GM23248 (cell line): ENCODE results near the gene DNAH9. TPM values are rescaled to one million over a fixed set of nuclear protein-coding genes. Genes with fewer than 3 reads are reported as not detected.

Experiments
- DNase-seq: peaks from one replicate; pipeline ENCODE4 v3.0.0-alpha.2; 2015
- H2AFZ ChIP-seq: fragments of 200-600 bp; sonication (generic); 2 replicates; pipeline ENCODE4 v1.6.1; 2016; ENCODE audit warnings: antibody characterized with exemption
- H3F3A ChIP-seq: fragments of 200-600 bp; sonication (generic); 2 replicates; pipeline ENCODE4 v1.6.1; 2016; ENCODE audit warnings: mild to moderate bottlenecking, antibody characterized with exemption, mixed run types; ENCODE audit not compliant: insufficient read depth
- H3K27ac ChIP-seq: fragments of 200-600 bp; sonication (generic); 2 replicates; pipeline ENCODE4 v1.5.1; 2016; ENCODE audit warnings: mild to moderate bottlenecking
- H3K27me3 ChIP-seq: fragments of 200-600 bp; sonication (generic); replicated peaks from 2 replicates; pipeline ENCODE4 v1.6.1; 2016; ENCODE audit warnings: mild to moderate bottlenecking; ENCODE audit not compliant: insufficient read depth
- H3K36me3 ChIP-seq: fragments of 200-600 bp; sonication (generic); 2 replicates; pipeline ENCODE4 v1.6.1; 2016; ENCODE audit warnings: low read depth, mild to moderate bottlenecking
- H3K4me1 ChIP-seq: fragments of 200-600 bp; sonication (generic); 2 replicates; pipeline ENCODE4 v1.6.1; 2016; ENCODE audit warnings: mild to moderate bottlenecking; ENCODE audit not compliant: insufficient read depth
- H3K4me2 ChIP-seq: fragments of 200-600 bp; sonication (generic); one replicate; pipeline ENCODE4 v1.6.1; 2016; ENCODE audit warnings: mild to moderate bottlenecking; ENCODE audit not compliant: unreplicated experiment
- H3K4me3 ChIP-seq: fragments of 200-600 bp; sonication (generic); 2 replicates; pipeline ENCODE4 v1.5.1; 2016; ENCODE audit warnings: mild to moderate bottlenecking
- H3K79me2 ChIP-seq: fragments of 200-600 bp; sonication (generic); 2 replicates; pipeline ENCODE4 v1.6.1; 2016; ENCODE audit warnings: mild to moderate bottlenecking; ENCODE audit not compliant: insufficient read depth
- H3K9ac ChIP-seq: fragments of 200-600 bp; sonication (generic); 2 replicates; pipeline ENCODE4 v1.6.1; 2016; ENCODE audit warnings: mild to moderate bottlenecking
- H3K9me2 ChIP-seq: fragments of 200-600 bp; sonication (generic); 2 replicates; pipeline ENCODE4 v1.6.1; 2016; ENCODE audit warnings: mixed run types, mild to moderate bottlenecking, moderate library complexity; ENCODE audit not compliant: insufficient read depth
- H3K9me3 ChIP-seq: fragments of 200-600 bp; sonication (generic); one replicate; pipeline ENCODE4 v1.6.1; 2017; ENCODE audit warnings: low read depth
- H4K20me1 ChIP-seq: fragments of 200-600 bp; sonication (generic); 2 replicates; pipeline ENCODE4 v1.6.0; 2016; ENCODE audit not compliant: insufficient read depth
- EZH2 ChIP-seq: fragments of 200-600 bp; sonication (generic); IDR thresholded peaks from 2 replicates; pipeline ENCODE4 v1.6.1; 2018; ENCODE audit warnings: antibody characterized with exemption, mild to moderate bottlenecking; ENCODE audit not compliant: insufficient read depth, poor library complexity, severe bottlenecking
- EZH2phosphoT487 ChIP-seq: fragments of 200-600 bp; sonication (generic); IDR thresholded peaks from 2 replicates; pipeline ENCODE4 v1.6.1; 2018; ENCODE audit warnings: antibody characterized with exemption, moderate library complexity, mild to moderate bottlenecking, low read depth; ENCODE audit not compliant: insufficient read depth
- WGBS, 2 experiments: methylation state at CpG; one replicate each; pipeline ENCODE4 v1.1.6; 2015 to 2017; ENCODE audit warnings: low lambda C conversion rate in 2 of 2, low coverage in 1 of 2; ENCODE audit errors: missing lambda C conversion rate in 2 of 2; 5-methylcytosine and 5-hydroxymethylcytosine counted together
- in situ Hi-C: fragments of 300-500 bp; cut with MboI; formaldehyde crosslinking; loops from 2 replicates; pipeline ENCODE4 v1.15.0; 2020
- polyA plus RNA-seq: library from polyadenylated mRNA; unstranded; fragments of >200 nt; fragmentation: Nextera tagmentation; extraction: Ambion mirVana; gene quantifications from 2 replicates; pipeline ENCODE4 v1.2.1, GENCODE V29; 2016
- total RNA-seq: library from RNA; depleted of rRNA; stranded (reverse); fragments of >200 nt; shearing (Covaris generic); gene quantifications from 2 replicates; pipeline ENCODE4 v1.2.3, GENCODE V29; 2014

The DNAH9 gene
- total and polyA plus RNA-seq, 2 experiments from 2014 or later: not detected

GRCh38 chr17:11803231-11803969 is 205.1 kb downstream of the DNAH9 start:
- WGBS, 2 experiments: 2 to 3% methylated on average over 9 of the region's 9 CpGs
- H3F3A ChIP-seq: no peaks in the 10 kb centered on the region
- no peaks in the 10 kb centered on the region for H3K9me3 ChIP-seq
- no peaks in the 10 kb centered on the region for H3K79me2 ChIP-seq
- H3K4me2 ChIP-seq: no peak overlapping the region
- no peaks in the 10 kb centered on the region for H4K20me1 ChIP-seq
- no peak for TF ChIP-seq EZH2
- no peak for TF ChIP-seq EZH2phosphoT487
- no peak overlapping the region for H3K27ac ChIP-seq
- in situ Hi-C loops: no loop called here
- H2AFZ ChIP-seq: no peak overlapping the region
- no peaks in the 10 kb centered on the region for H3K4me1 ChIP-seq
- H3K27me3 ChIP-seq: no peaks in the 10 kb centered on the region
- no peaks in the 10 kb centered on the region for H3K9me2 ChIP-seq
- no peak overlapping the region for H3K4me3 ChIP-seq
- no peak for DNase-seq
- no peaks in the 10 kb centered on the region for H3K36me3 ChIP-seq
- H3K9ac ChIP-seq: no peak overlapping the region

GRCh38 chr17:11805138-11805537 is 206.9 kb downstream of the DNAH9 start:
- no peaks in the 10 kb centered on the region for H3K4me1 ChIP-seq
- no peaks in the 10 kb centered on the region for H3K36me3 ChIP-seq
- TF ChIP-seq EZH2 (no peak), EZH2phosphoT487 (no peak)
- H3F3A ChIP-seq: no peaks in the 10 kb centered on the region
- H3K9ac ChIP-seq: no peak overlapping the region
- no peak overlapping the region for H3K27ac ChIP-seq
- 44 to 52% methylated on average over 6 of the region's 6 CpGs for WGBS, 2 experiments
- H3K9me3 ChIP-seq: no peaks in the 10 kb centered on the region
- H3K27me3 ChIP-seq: no peaks in the 10 kb centered on the region
- H2AFZ ChIP-seq: no peak overlapping the region
- H4K20me1 ChIP-seq: no peaks in the 10 kb centered on the region
- in situ Hi-C loops: no loop called here
- DNase-seq: no peak
- H3K79me2 ChIP-seq: no peaks in the 10 kb centered on the region
- no peak overlapping the region for H3K4me2 ChIP-seq
- H3K4me3 ChIP-seq: no peak overlapping the region
- H3K9me2 ChIP-seq: no peaks in the 10 kb centered on the region

GRCh38 chr17:11805952-11806351 is 207.7 kb downstream of the DNAH9 start:
- no peaks in the 10 kb centered on the region for H3F3A ChIP-seq
- no peak overlapping the region for H3K9ac ChIP-seq
- no peak overlapping the region for H3K4me3 ChIP-seq
- no peak overlapping the region for H3K4me2 ChIP-seq
- H3K9me3 ChIP-seq: no peaks in the 10 kb centered on the region
- TF ChIP-seq EZH2phosphoT487 (no peak), EZH2 (no peak)
- no peaks in the 10 kb centered on the region for H3K9me2 ChIP-seq
- no peak overlapping the region for H3K27ac ChIP-seq
- no peaks in the 10 kb centered on the region for H3K4me1 ChIP-seq
- WGBS, 2 experiments: 68 to 69% methylated on average over 7 of the region's 7 CpGs
- no peak for DNase-seq
- no peaks in the 10 kb centered on the region for H4K20me1 ChIP-seq
- in situ Hi-C loops: no loop called here
- H3K27me3 ChIP-seq: no peaks in the 10 kb centered on the region
- no peaks in the 10 kb centered on the region for H3K36me3 ChIP-seq
- no peak overlapping the region for H2AFZ ChIP-seq
- no peaks in the 10 kb centered on the region for H3K79me2 ChIP-seq

- H3K4me1 ChIP-seq: no peaks in the 10 kb centered on the region
- DNase-seq: no peak
- H3K36me3 ChIP-seq: no peaks in the 10 kb centered on the region
- no peak overlapping the region for H3K27ac ChIP-seq
- in situ Hi-C loops: no loop called here
- no peak overlapping the region for H3K4me2 ChIP-seq
- H3K4me3 ChIP-seq: no peak overlapping the region
- no peaks in the 10 kb centered on the region for H4K20me1 ChIP-seq
- no peaks in the 10 kb centered on the region for H3K9me3 ChIP-seq
- no peaks in the 10 kb centered on the region for H3K9me2 ChIP-seq
- 53 to 55% methylated on average over 7 of the region's 7 CpGs for WGBS, 2 experiments
- H3K9ac ChIP-seq: no peak overlapping the region
- no peak overlapping the region for H2AFZ ChIP-seq
- TF ChIP-seq EZH2: no peak
- no peaks in the 10 kb centered on the region for H3K79me2 ChIP-seq
- H3F3A ChIP-seq: no peaks in the 10 kb centered on the region
- no peaks in the 10 kb centered on the region for H3K27me3 ChIP-seq
Measured at GRCh38 chr17:11807606-11808005, 209.3 kb downstream of the DNAH9 start.
